ENCODE results near the gene NUP58. TPM values are rescaled to one million over a fixed set of nuclear protein-coding genes. Genes with fewer than 3 reads are reported as not detected.

Gene NUP58
- total RNA-seq, 4 donors from 2014 or later = 27.1 to 55.8 (median 43.8) TPM

Other genes starting within 250 kb of the NUP58 start
- gene PABPC3, start 205.5 kb upstream of the NUP58 start, total RNA-seq = under 1 TPM; 0.17 to 0.33 (median 0.20) TPM
- gene AMER2, start 129.3 kb upstream of the NUP58 start, total RNA-seq = 1 to 10 TPM in 1 of 4 donors, under 1 TPM in 1, not detected in 2; 0.94 to 9.5 TPM
- 10 to 100 TPM; 13.9 to 29.6 (median 23.1) TPM for gene MTMR6, start 14.1 kb upstream of the NUP58 start, total RNA-seq
- under 1 TPM in 2 of 4 donors, not detected in 2; under 0.01 to 0.17 TPM for gene ATP8A2, start 70.3 kb downstream of the NUP58 start, total RNA-seq

Measured in subcutaneous adipose tissue (tissue), 4 donors.